K562 (cell line): ENCODE results near the gene RNASE8. TPM values are rescaled to one million over a fixed set of nuclear protein-coding genes. Genes with fewer than 3 reads are reported as not detected.

Source experiments
- ATAC-seq: fragments of 200-7000 bp; cut with Tn5 transposase; 3 replicates; pipeline ENCODE4 v1.9.1; 2020; ENCODE audit warnings: moderate library complexity
- BruUV-seq: library from RNA; stranded (reverse); fragments of 400-500 nt; replicated peaks from 2 replicates; lab custom pipeline; 2021; lab: Mats Ljungman, UMichigan
- CTCF ChIA-PET: fragments of 300-600 bp; formaldehyde crosslinking; extraction: SDS; loops from one replicate; lab custom pipeline; 2021; ENCODE audit warnings: low intra/inter-chr PET ratio; lab: Yijun Ruan, JAX
- POLR2A ChIA-PET: fragments of 300-600, 350-650 bp; sonication (Branson Sonifier 250); formaldehyde crosslinking; extraction: SDS; loops from one replicate; lab custom pipeline; 2021; ENCODE audit warnings: antibody characterized with exemption, inconsistent platforms; lab: Yijun Ruan, JAX
- DNase-seq, 4 experiments: peaks; one replicate each; pipeline versions ENCODE4 v3.0.0 to v3.0.0-alpha.2; 2011 to 2018; ENCODE audit warnings: low spot score in 3 of 4, mixed read lengths in 3 of 4; ENCODE audit errors: extremely low read depth in 1 of 4
- FAIRE-seq: peaks from 2 replicates; lab custom pipeline; 2011; peaks lifted over from hg19 to GRCh38; lab: Jason Lieb, UNC
- H2AFZ ChIP-seq: 2 replicates; pipeline ENCODE4 v1.6.0; 2011; ENCODE audit warnings: low read depth, low read length, control low read depth, inconsistent platforms
- H3K27ac ChIP-seq: fragments of 200-600 bp; 3 replicates; pipeline ENCODE4 v1.8.0; 2011; ENCODE audit warnings: low read depth, mild to moderate bottlenecking, control low read depth, inconsistent platforms, low read length, moderate library complexity, mixed read lengths; ENCODE audit errors: extremely low read depth
- H3K27me3 ChIP-seq, 2 experiments: fragments of 300-600 bp in 1 of 2; 2 replicates in 1 of 2; 3 replicates in 1 of 2; pipeline versions ENCODE4 v1.6.0 to v1.8.0; 2011; ENCODE audit warnings: inconsistent platforms in 2 of 2, low read length in 2 of 2, mild to moderate bottlenecking in 1 of 2, mixed read lengths in 1 of 2, moderate library complexity in 1 of 2; ENCODE audit not compliant: control insufficient read depth in 2 of 2, insufficient read depth in 2 of 2
- H3K36me3 ChIP-seq: fragments of 300-600 bp; 3 replicates; pipeline ENCODE4 v1.8.0; 2011; ENCODE audit warnings: mild to moderate bottlenecking, low read length, inconsistent platforms; ENCODE audit not compliant: control insufficient read depth, insufficient read depth
- H3K4me1 ChIP-seq, 2 experiments: fragments of 200-600 bp in 1 of 2; replicated peaks in 1 of 2; 2 replicates in 1 of 2; 3 replicates in 1 of 2; pipeline versions ENCODE4 v1.5.1 to v1.8.0; 2011; ENCODE audit warnings: inconsistent platforms in 2 of 2, low read length in 2 of 2, mild to moderate bottlenecking in 1 of 2, mixed read lengths in 1 of 2, moderate library complexity in 1 of 2; ENCODE audit not compliant: control insufficient read depth in 2 of 2, insufficient read depth in 2 of 2
- H3K4me2 ChIP-seq: 2 replicates; pipeline ENCODE4 v1.6.1; 2011; ENCODE audit warnings: low read length, control low read depth, inconsistent platforms, mixed read lengths; ENCODE audit not compliant: insufficient read depth
- H3K4me3 ChIP-seq: fragments of 200-600 bp; sonication (generic), shearing (Covaris generic); 2 replicates; pipeline ENCODE4 v1.5.1; 2016; ENCODE audit warnings: control low read depth, inconsistent platforms
- H3K79me2 ChIP-seq: fragments of 200-600 bp; 3 replicates; pipeline ENCODE4 v1.8.0; 2011; ENCODE audit warnings: low read length, inconsistent platforms; ENCODE audit not compliant: control insufficient read depth, insufficient read depth
- H3K9ac ChIP-seq, 2 experiments: 2 replicates each; pipeline versions ENCODE4 v1.6.0 to v1.6.1; 2011; ENCODE audit warnings: low read depth in 2 of 2, low read length in 2 of 2, control low read depth in 1 of 2, inconsistent platforms in 1 of 2, mild to moderate bottlenecking in 1 of 2, mixed read lengths in 1 of 2; ENCODE audit not compliant: insufficient read depth in 1 of 2
- H3K9me1 ChIP-seq: one replicate; pipeline ENCODE4 v1.6.0; 2011; ENCODE audit warnings: inconsistent platforms, mild to moderate bottlenecking, low read length, moderate library complexity; ENCODE audit not compliant: control insufficient read depth, insufficient read depth
- H3K9me3 ChIP-seq: replicated peaks from 2 replicates; pipeline ENCODE4 v1.5.1; 2011; ENCODE audit warnings: low read depth, low read length, inconsistent platforms; ENCODE audit not compliant: control insufficient read depth, insufficient read depth
- H4K20me1 ChIP-seq: replicated peaks from 2 replicates; pipeline ENCODE4 v1.6.1; 2011; ENCODE audit warnings: low read length, inconsistent platforms, mixed read lengths; ENCODE audit not compliant: control insufficient read depth, insufficient read depth
- CBFA2T3 ChIP-seq: fragments of 450-650 bp; IDR thresholded peaks from 2 replicates; pipeline ENCODE4 v1.6.1; 2017
- CHCHD3 ChIP-seq: fragments of 250-450 bp; sonication (Bioruptor Pico); IDR thresholded peaks from 2 replicates; pipeline ENCODE4 v2.1.2; 2022; ENCODE audit warnings: mild to moderate bottlenecking
- DACH1 ChIP-seq: fragments of 450-650 bp; IDR thresholded peaks from 2 replicates; pipeline ENCODE4 v1.6.1; 2018; ENCODE audit not compliant: partially characterized antibody
- HES1 ChIP-seq: fragments of 450-650 bp; IDR thresholded peaks from 2 replicates; pipeline ENCODE4 v1.6.1; 2016; ENCODE audit warnings: low read depth, mild to moderate bottlenecking, moderate library complexity
- KLF10 ChIP-seq: fragments of 250-450 bp; sonication (Bioruptor Pico); IDR thresholded peaks from 2 replicates; pipeline ENCODE4 v1.6.1; 2021; ENCODE audit warnings: matching md5 sums
- MAFF ChIP-seq: IDR thresholded peaks from 2 replicates; pipeline ENCODE4 v1.6.1; 2012; ENCODE audit warnings: low read length, improper control_type of control experiment
- MEF2D ChIP-seq: conservative IDR thresholded peaks from 2 replicates; pipeline ENCODE4 v1.6.1; 2016; ENCODE audit warnings: low read depth, missing genetic modification characterization, missing compliant biosample characterization
- MXI1 ChIP-seq: IDR thresholded peaks from 2 replicates; pipeline ENCODE4 v1.6.1; 2011; ENCODE audit warnings: low read depth, mild to moderate bottlenecking, improper control_type of control experiment, low read length
- NFYB ChIP-seq: IDR thresholded peaks from 2 replicates; pipeline ENCODE4 v1.6.1; 2011; ENCODE audit warnings: mild to moderate bottlenecking, moderate library complexity; ENCODE audit not compliant: insufficient read length; ENCODE audit errors: extremely low read depth
- NONO ChIP-seq, 2 experiments: fragments of 200-400 bp in 1 of 2; fragments of 450-650 bp in 1 of 2; formaldehyde crosslinking in 1 of 2; IDR thresholded peaks; 2 replicates each; pipeline ENCODE4 v1.6.1; 2017; ENCODE audit warnings: low read depth in 2 of 2, mild to moderate bottlenecking in 2 of 2, moderate library complexity in 2 of 2, low read length in 1 of 2
- RBFOX2 ChIP-seq: fragments of 200-400 bp; formaldehyde crosslinking; IDR thresholded peaks from 2 replicates; pipeline ENCODE4 v1.6.1; 2017; ENCODE audit warnings: low read depth, mild to moderate bottlenecking, low read length, moderate library complexity
- TARDBP ChIP-seq: fragments of 450-650 bp; IDR thresholded peaks from 2 replicates; pipeline ENCODE4 v1.6.1; 2016
- ZNF551 ChIP-seq: fragments of 250-450 bp; sonication (Bioruptor Pico); IDR thresholded peaks from 2 replicates; pipeline ENCODE4 v1.5.0; 2021; ENCODE audit warnings: mild to moderate bottlenecking, moderate library complexity
- WGBS: fragments of 100-300 bp; shearing (Covaris generic); methylation state at CpG from one replicate; pipeline ENCODE4 v1.1.6; 2016; ENCODE audit warnings: low coverage, mixed read lengths; ENCODE audit not compliant: insufficient coverage; ENCODE audit errors: missing lambda C conversion rate; 5-methylcytosine and 5-hydroxymethylcytosine counted together
- in situ Hi-C: fragments of 300-500 bp; cut with MboI; formaldehyde crosslinking; loops from 4 replicates; pipeline ENCODE4 v1.15.0; 2018; ENCODE audit warnings: inconsistent platforms, mixed read lengths
- intact Hi-C: fragments of 100-400 bp; cut with micrococcal nuclease; formaldehyde crosslinking; loops from 2 replicates; pipeline ENCODE4 v1.14.2; 2022
- polyA plus RNA-seq, 8 experiments: library from polyadenylated mRNA; depleted of rRNA in 4 of 8; stranded (reverse) in 5 of 8; unstranded in 3 of 8; fragments of >200 nt; fragmentation: Nextera tagmentation in 2 of 8; fragmentation: Illumina TruSeq in 1 of 8; extraction: Ambion mirVana in 2 of 8; extraction: Trizol in 1 of 8; gene quantifications; 2 replicates each; pipeline versions ENCODE4 v1.2.1 to v1.2.3, GENCODE V29; 2011 to 2014; ENCODE audit warnings: inconsistent platforms in 1 of 8, missing spikeins in 1 of 8
- total RNA-seq, 7 experiments: library from RNA; depleted of rRNA in 6 of 7; stranded (reverse); fragments of >200 nt in 6 of 7; fragmentation: Illumina TruSeq in 2 of 7; extraction: Trizol in 2 of 7; gene quantifications; 2 replicates each; pipeline versions ENCODE4 v1.2.1 to v1.2.3, GENCODE V29; 2011 to 2021; ENCODE audit warnings: low replicate concordance in 1 of 7

The RNASE8 gene
- total and polyA plus RNA-seq, 9 of the 15 experiments (the other 6 are each of a cell fraction or from before 2014, with no cell fraction given) = not detected

- POLR2A ChIA-PET = no interaction called here
- H3K4me1 ChIP-seq = no peaks in the 10 kb centered on the region; a peak in 1 of 5 replicates
- no peak for FAIRE-seq
- H3K36me3 ChIP-seq = no peaks in the 10 kb centered on the region
- CTCF ChIA-PET = no interaction called here
- no peaks in the 10 kb centered on the region for H3K79me2 ChIP-seq
- H3K4me2 ChIP-seq = no peak overlapping the region
- no peaks in the 10 kb centered on the region for H3K27me3 ChIP-seq
- no TSS peak for BruUV-seq
- intact Hi-C loops (no loop called here), in situ Hi-C loops (no loop called here)
- no peak overlapping the region for H2AFZ ChIP-seq
- no peaks in the 10 kb centered on the region for H4K20me1 ChIP-seq
- no peaks in the 10 kb centered on the region for H3K9me3 ChIP-seq
- 32% methylated on average over 3 of the region's 3 CpGs for WGBS
- TF ChIP-seq TARDBP = no peak
- peak; percentile 40 for TF ChIP-seq NFYB
- TF ChIP-seq MXI1 = no peak
- no peak for TF ChIP-seq CHCHD3 (CRISPR knock-in tag)
- TF ChIP-seq RBFOX2 = no peak
- TF ChIP-seq MEF2D (tag) = no peak
- no peak for TF ChIP-seq CBFA2T3
- no peak overlapping the region for H3K9ac ChIP-seq
- no peak; the same call in 2 of the 3 replicates for ATAC-seq
- no peaks in the 10 kb centered on the region for H3K9me1 ChIP-seq
- no peak for DNase-seq
- H3K4me3 ChIP-seq = no peak overlapping the region
- H3K27ac ChIP-seq = no peak overlapping the region
Observed at GRCh38 chr14:21054123-21054767, 3.4 kb upstream of the RNASE8 start.

- Histone ChIP-seq H3K4me3 (no peak overlapping the region), H3K79me2 (no peaks in the 10 kb centered on the region), H3K9me1 (no peaks in the 10 kb centered on the region), H4K20me1 (no peaks in the 10 kb centered on the region), H3K27me3 (no peaks in the 10 kb centered on the region), H3K9me3 (no peaks in the 10 kb centered on the region), H3K9ac (no peak overlapping the region), H3K27ac (no peak overlapping the region), H3K4me2 (no peak overlapping the region), H3K4me1 (no peaks in the 10 kb centered on the region; a peak in 1 of 5 replicates), H2AFZ (no peak overlapping the region), H3K36me3 (no peaks in the 10 kb centered on the region)
- ATAC-seq (no peak), DNase-seq (no peak), FAIRE-seq (no peak)
- TF ChIP-seq NONO (IDR thresholded peaks at IDR 0.05; ENCODE audit: low read depth in 2 of 2, low read length in 1 of 2) (no peak), DACH1 (no peak), KLF10 (CRISPR knock-in tag) (no peak), ZNF551 (CRISPR knock-in tag) (no peak), HES1 (no peak), MAFF (no peak), MXI1 (no peak)
- 68% methylated on average over 4 of the region's 4 CpGs for WGBS
- in situ Hi-C loops = no loop called here
- POLR2A ChIA-PET = no interaction called here
- intact Hi-C loops = no loop called here
- CTCF ChIA-PET = no interaction called here
- BruUV-seq = no TSS peak
Observed at GRCh38 chr14:21054768-21055145, 2.9 kb upstream of the RNASE8 start.
